ENCODE data around the gene DIAPH2.

The DIAPH2 gene

DNA sequence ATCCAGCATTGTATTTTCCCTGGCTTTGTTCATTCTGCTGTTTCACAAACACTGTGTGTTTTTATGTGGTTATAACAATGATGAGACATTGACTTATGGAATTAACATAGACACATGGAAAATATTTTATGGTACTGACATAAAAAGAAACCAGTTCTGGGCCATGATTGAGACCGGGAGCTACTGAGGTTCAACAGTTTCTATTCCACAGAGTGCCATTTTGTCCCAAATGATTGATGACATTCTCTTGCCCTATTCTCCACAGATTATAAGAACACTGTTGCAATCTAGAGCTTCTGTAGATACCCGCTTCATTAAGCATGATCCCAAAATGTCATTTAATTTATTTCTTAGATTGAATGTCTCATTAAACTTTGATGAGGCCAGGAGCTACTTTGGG, 525.9 kb downstream of the DIAPH2 start:
- no peak for DNase-seq

DNA sequence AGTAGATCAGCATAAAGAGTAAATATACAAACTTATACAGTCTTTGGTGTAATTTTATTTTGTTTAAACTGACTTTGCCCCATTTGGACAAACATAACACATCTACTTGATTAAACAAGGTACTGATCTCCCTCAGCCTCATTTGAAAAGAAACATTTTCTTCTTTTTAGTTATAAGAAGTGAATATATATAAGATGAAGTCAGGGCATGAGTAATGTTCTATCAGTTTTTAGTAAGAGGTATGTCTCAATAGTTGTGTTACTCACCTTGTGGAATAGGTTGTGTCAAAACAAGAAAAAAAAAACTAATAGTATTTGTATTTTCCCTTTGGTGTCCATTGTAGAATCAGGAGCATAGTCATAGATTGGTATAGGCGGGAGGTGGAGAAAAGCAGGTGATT, 526.4 kb downstream of the DIAPH2 start:
- no peak for DNase-seq

DNA sequence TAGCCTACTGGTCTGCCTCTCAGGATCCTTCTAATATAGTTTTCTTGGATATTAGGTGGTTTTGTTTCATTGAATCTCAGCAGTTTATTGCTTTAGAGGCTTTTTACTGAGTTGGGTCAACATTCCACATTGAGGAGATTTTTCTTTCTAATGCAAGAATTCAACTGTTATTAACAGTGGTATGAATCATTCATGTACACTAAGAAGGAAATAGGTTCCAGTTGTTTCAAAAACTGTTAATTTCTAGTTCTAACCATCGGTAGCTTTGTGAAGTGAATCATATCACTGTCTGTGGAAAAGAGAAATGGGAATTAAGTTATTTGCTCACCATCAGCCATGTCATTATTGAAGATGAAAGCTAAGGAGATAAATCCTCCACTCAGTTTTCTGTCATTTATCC, 530.5 kb downstream of the DIAPH2 start:
- no peak for DNase-seq

DNA sequence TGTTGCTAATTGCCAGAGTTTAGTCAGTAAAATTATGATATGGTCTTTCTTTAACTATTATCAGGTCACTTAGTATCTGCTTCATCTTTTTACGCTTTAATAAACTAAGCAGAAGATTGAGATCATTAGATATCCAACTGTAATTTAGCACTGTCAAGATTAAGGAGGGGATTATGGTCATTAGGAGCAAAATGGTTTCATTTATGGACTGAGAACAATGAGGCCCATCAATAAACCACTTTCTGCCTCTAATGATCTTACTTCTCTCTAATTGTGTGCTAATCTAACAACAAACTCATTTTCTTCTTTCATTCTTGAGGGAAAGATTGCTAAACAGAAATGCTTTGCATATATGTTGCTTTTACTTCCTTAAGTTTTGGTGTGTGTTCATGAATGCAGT, 539.5 kb downstream of the DIAPH2 start:
- no peak for DNase-seq

DNA sequence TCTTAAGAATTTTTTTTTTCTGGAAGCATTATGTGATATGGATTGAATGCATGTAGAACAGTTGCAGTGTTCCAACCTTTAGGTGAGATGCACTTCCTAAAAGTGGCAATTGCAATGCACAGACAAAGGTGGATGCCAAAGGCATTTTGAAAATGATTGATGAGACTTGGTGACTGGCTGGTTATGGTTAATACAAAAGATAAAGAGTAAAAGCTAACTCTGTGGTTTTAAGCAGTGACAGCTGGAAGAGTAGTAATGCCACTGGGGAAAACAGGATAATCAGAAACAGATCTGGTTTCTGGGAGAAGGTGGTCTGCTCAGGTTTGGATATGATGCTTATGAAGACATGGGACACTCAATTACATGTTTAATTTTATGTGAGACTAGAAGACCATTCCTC, 544.7 kb downstream of the DIAPH2 start:
- DNase-seq = no peak

DNA sequence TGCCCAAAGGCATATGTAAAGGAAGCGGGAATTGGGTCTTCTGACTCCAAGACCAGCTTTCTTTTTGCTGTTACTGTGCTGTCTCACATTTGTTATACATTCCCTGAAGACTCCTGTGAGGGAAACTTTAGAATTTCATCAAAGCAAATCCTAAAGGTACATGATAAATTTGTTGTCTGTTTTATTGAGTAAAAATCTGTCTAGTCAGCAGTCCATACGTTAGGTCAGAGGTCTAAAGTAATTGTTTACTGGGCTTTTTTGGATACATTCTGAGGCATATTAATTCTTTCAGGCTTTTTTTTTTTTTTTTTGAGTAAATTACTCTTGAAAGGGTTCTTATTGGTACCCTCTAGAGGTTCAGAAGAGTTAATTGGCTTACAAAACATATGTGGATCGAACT, 546.3 kb downstream of the DIAPH2 start:
- DNase-seq = no peak

DNA sequence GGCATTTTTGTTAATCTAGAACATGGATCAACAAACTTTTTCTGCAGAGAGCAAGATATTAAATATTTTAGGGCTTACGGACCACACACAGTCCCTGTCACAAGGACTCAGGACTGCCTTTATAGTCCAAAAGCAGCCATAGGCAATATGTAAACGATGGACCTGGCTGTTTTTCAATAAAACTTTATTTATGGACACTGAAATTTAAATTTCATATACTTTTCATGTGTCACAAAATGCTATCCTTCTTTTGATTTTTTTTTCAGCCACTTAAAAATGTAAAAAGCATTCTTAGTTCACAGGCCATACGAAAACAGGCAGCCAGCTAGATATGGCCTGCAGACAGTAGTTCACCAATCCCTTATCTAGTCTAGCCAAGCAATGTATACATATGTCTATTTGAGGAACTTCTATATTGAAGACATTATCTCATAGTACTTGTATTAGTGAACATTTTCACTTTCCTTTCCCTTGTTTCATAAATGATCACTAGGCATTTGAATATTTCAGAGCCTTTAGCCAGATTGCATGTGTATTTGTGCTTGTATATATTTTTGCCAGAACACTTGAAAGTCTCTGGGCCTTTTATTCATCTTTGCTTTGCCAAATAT, 549.9 kb downstream of the DIAPH2 start:
- no peak for DNase-seq

DNA sequence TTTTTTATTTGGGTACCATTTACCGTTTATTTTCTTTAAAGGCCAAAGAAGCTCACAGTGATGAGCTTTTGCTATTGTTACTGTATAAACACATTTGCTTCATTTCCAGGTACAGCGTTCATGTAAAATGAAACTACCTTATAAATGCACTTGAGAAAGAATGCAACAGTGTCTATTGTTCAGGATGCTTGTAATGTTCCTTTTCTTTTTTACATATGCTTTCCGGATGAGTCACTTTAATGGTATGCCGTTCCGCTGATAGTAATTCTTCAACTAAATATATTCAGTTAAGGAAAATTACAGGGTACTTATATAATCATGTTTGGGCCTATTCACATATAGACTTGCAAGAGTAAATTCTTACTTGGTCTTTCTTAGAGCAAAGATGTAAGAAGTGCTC, 554.0 kb downstream of the DIAPH2 start:
- no peak for DNase-seq

DNA sequence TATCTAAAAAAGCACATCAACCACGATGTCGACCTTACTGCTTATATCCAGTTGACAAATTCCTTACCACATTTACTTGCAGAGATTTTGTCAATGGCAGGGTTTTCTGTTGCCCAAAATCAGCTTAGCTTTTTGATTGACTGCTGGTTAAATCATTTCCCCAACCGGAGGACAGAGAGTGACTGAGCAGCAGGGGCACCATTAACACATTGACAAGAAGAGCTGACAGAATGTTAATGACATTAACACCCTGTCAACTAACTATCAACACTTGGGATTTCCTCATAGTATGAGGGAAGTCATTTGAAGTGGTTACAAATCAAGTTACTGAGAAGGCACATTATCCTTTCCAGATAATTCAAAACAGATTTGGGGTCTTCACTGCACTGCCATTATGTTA, 567.5 kb downstream of the DIAPH2 start:
- DNase-seq = no peak

DNA sequence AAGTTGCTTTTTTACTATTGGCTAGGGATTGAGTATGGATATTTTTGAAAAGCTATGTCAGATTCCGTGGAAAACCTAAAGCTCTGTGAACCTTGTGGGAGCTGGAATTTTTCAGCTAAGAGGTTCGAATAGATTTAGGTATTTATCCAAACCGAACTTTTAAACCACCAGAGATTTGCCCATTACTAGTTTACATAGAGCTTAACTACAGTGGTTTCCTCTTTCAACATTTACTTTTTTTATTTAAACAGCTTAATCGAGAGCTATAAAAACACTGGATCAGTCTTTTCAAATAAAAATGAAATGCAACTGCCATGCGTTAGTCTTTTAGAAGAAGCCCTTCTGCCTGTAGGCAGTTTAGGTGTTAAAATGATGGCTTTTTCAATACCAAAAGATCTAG, 576.0 kb downstream of the DIAPH2 start:
- DNase-seq = no peak

DNA sequence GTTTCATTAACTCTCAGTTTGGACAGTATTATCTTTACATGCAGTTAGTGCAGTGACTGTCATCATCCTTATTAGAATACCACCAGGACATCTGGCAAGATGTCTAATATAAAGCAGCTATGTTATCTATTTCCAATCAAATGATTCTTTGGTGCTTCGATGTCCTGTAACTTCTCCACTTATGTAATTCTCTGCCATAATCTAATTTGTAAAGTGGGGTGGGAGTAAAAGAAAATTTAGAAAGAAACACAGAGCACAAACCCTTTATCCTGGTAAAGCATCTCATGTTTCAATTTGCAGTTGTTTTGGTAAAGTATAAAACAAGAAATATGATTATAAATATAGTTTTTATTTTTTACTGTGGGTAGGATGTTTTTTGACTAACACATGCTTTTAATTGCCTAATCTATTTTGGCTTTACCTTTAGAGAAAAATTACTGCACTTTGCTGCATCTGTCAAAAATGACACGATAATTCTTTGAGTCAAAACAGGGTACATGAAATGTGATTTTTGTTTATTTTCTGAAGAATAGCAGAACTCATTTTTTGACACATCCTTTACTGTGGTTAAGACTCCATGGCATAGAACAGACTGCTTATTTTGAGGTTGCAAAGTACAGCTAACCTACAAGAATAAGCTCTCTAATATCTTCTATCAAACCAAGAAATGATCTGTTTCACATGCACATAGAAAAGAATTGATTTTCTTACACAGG, 581.9 kb downstream of the DIAPH2 start:
- DNase-seq = no peak

DNA sequence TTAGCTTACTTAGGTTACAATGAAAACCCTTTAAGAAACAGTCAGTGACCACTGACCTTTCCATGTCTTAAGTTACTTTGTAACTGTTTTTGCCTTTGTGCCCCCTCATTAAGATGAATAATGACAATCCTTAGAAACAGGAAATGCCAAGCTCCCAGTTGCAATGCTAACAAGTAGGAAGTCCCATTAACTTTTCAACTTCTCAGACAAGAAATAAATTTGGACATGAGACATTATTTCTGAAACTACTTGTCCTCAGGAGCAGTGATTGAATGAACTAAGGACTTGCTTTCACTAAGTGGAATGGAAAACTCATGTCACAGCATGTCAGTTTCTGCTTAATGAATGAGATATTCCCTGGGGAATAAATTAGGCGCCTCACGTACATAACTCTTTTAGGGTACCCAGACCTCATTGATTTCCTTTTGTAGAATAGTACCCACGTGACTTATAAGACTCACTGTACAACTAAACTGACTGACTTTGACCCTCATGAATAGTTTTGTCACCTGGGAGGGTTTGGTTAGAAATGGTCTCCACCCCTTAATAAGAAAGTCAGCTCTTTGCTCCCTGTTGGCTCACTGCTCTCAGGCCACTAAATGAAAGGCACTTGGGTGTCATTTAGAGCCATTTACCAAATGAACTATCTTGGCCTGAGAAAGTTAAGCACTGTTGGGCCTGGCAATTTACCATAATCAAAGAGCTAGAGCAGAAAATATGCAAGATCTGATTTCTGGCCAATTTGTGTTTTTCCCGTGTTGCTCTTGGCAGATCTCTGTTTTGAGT, 582.9 kb downstream of the DIAPH2 start:
- no peak for DNase-seq

DNA sequence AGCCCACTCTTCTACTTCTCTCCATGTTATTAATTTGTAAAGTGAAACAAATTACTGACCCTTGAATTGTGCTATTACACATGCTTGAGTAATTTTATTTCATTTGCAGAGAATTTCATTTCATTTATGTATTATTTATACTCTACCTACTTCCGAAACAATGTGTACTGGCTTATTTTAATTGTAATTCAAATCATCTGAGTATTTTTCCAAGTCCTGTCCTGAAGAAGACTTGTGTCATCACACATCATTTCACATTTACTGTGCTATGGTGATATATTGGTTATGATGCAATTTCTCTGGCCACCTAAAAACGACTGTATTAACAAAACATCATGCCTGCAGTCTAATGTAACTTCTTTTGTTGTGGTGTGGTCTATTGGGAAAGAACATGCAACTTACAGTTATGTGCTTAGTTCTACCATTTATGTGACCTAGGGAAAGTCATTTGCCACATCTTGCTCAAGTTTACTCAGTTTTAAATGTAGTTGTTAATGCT, 583.6 kb downstream of the DIAPH2 start:
- DNase-seq = no peak

DNA sequence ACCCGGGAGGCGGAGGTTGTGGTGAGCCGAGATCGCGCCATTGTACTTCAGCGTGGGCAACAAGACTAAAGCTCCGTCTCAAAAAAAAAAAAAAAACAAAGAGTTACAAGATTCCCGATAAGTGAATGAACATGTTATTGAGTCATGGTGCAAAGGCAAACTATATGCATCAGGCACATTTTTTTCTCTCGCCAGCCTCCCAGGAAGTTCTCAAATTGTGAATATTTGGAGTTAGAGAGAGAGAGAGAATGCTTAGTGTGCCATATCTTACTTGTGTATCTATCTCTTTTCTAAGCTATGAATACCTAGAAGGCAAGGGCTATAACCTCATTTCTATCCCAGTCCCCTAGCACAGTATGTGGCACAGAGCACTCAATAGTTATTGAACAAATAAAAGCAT, 599.9 kb downstream of the DIAPH2 start:
- DNase-seq = no peak

DNA sequence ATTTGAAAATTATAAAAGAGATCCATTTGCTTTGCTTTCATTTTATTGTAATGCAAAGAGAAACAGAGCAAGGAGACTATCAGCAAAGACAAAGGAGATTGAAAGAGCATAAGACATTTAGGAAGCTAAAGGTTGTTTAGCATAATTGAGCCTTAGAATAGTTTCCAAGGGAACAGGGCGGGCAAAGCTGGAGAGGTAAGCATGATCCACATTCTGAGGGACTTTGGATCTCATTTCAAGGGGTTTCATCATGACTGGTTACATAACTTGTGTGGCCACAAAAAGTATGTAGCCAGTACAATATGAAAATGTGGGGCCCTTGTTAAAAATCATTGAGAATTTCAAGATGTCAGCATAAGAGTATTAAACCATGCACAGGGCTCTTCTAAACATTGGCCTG, 605.6 kb downstream of the DIAPH2 start:
- no peak for DNase-seq

DNA sequence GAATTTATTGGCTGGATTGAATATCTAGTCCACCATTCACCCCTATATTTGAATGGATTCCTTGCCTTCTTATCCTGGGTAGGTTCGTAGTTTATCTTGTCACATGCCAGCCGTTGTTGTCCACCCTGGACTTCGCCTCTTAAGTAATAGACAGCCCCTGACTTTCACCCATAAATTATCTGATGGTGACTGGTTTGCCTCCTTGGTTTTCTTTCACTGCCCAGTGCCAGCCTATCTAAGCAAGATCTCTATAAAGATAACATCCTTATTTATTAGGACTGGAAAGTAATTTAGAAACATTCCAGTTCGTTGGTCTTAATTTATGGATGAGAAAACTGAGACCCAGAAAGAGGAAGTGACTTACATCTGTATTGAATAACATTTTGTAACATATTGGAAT, 609.4 kb downstream of the DIAPH2 start:
- DNase-seq = no peak

DNA sequence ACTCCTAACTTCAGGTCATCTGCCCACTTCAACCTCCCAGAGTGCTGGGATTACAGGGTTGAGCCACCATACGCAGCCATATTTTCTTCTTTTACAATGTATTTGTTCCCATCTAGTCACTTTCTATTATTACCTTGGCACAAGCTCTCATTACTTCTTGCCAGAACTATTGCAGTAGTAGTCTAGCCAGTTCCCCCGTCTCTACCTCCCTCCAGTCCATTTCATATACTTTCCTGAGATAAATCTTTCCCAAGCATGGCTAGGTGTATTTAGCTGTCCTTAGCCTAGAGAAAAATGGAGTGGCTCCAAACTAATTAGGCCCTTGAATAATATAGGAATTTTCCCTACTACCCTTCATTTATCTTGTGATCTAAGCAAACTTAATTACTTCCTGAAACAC, 611.3 kb downstream of the DIAPH2 start:
- DNase-seq = no peak

DNA sequence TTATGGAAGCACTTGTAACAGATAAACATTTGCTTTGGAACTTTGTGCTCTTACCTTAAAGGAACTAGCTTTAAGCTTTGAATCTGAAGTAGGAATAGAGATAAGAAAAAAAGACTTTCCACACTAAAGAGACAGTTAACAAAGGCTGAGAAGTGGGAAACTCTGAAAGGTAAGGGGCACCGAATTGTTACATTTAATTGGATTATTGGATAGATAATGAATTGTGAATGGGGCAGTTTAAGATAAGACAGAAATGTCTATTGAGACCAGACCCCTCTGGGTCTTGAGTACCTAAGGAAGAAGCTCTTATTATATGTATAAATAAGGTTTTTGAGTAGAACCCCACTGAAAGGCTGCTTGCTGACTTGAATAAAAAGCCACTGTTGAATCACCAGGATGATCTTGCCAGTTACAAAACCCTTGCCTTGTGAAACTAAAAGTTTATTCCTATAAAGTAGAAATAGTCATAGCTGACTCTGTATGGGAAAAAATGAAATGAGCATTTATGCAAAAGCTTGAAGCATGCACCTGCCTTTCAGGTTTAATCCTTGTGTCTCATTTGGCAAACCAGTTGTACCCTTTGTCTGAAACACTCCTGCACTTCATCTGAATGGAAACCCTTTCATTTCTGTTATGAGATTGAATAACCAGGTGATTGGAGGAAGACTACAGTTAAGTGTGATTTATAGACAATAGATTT, 622.3 kb downstream of the DIAPH2 start:
- DNase-seq = no peak

DNA sequence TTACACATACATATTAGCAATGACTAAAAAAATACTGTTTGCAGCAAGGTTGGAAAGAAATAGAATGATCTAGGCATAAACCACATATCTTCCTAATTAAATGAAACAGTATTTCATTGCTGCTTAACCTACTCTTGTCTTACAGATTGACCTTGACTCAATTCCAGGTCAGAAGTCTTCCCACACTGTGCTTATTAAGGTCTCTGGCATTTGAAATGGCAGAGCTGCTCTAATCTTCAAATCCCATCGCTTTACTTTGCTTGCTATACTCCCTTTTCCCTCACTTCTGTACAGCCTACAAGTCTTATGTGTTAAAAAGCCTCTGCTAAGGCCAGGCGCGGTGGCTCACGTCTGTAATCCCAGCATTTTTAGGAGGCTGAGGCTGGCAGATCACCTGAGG, 623.5 kb downstream of the DIAPH2 start:
- no peak for DNase-seq

DNA sequence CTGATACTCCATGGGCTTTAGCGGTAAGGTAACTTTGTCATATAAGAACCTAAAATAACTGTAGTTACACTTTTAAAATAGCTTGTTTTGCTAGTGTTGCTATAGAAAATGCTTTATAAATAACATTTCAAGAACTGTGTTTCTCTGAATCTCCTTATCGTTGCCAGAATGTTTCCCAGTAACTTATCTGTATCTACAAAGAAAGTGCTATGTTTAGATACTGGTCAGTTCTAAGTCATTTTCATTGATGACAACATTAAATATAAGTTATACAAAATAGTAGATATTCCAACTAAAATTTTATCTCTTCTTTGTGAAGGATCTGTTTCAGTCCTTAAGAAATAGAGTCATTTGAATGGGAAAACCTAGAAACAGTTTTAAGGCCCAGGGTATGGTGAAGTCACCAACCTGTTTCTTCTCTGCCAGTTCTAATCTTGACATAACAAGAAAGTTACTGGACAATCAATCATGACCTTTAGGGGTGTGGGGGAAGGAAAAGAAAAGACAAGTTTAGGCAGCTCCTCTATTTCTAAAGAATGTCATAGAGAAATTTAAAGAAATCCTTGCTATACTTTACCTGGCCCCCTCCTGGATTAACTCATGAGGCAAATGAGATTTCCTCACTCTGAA, 625.0 kb downstream of the DIAPH2 start:
- DNase-seq = no peak

DNA sequence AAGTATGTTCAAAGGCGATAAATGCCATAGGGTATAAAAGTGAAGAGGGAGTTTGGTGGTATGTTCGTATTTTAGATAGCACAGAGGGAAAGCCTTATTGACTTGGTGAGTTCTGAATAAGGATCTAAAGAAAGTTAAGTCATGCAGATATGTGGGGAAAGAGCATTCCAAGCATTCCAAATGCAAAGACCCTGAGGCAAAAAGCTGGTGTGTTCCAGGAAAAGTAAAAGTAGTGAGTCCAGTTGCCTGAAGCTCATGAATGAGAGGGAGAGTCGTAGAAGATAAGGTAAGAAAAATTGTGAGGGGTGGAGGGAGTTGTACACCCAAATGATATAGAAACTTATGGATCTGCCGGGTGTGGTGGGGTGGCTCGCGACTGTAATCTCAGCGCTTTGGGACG, 625.7 kb downstream of the DIAPH2 start:
- DNase-seq = no peak

DNA sequence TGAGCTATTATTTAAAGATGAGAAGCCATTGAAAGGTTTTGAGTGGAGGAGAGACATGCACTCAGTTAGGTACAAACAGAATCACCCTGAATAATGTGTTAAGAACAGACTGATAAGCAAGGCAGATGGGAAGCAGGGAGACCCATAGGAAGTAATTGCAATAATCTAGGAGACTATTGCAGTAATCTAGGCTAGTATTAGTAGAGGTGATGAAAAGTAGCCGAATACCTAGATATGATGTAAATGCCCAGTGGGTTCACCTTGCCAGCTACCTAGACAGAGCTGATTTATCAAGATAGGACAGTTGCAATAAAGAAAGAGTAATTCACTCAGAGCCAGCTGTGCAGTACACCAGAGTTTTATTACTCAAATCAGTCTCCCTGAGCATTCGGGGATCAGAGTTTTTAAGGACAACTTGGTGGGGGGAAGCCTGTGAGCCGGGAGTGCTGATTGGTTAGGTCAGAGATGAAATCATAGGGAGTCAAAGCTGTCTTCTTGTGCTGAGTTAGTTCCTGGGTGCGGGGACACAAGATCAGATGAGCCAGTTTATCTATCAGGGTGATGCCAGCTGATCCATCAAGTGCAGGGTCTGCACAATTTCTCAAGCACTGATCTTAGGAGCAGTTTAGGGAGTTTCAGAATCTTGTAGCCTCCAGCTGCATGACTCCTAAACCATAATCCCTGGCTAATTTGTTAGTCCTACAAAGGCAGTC, 626.6 kb downstream of the DIAPH2 start:
- DNase-seq = no peak

All from inflammatory macrophage (primary cell).